Endothelial cell of umbilical vein (primary cell): Measurements from ENCODE around the gene PDPN. TPM values are rescaled to one million over a fixed set of nuclear protein-coding genes. Genes with fewer than 3 reads are reported as not detected.

ENCODE experiments used
- BruUV-seq: library from RNA; stranded (reverse); fragments of 400-500 nt; replicated peaks from 2 replicates; lab custom pipeline; 2021; lab: Mats Ljungman, UMichigan
- CTCF ChIA-PET: fragments of 300-600, 350-600 bp; sonication (Branson Sonifier 250); formaldehyde crosslinking; loops from one replicate; lab custom pipeline; 2021; ENCODE audit warnings: antibody characterized with exemption, inconsistent platforms; lab: Charles Lee
- POLR2A ChIA-PET: fragments of 300-600, 350-600 bp; sonication (Branson Sonifier 250); formaldehyde crosslinking; loops from one replicate; lab custom pipeline; 2021; ENCODE audit warnings: antibody characterized with exemption, inconsistent platforms; lab: Charles Lee
- DNase-seq: peaks from one replicate; pipeline ENCODE4 v3.0.0-alpha.2; 2011; ENCODE audit warnings: low read depth, low spot score
- FAIRE-seq: peaks from 2 replicates; lab custom pipeline; 2011; peaks lifted over from hg19 to GRCh38; lab: Jason Lieb, UNC
- H2AFZ ChIP-seq: 2 replicates; pipeline ENCODE4 v1.6.0; 2012; ENCODE audit warnings: low read depth, low read length, control low read depth, inconsistent platforms
- H3K27ac ChIP-seq: 2 replicates; pipeline ENCODE4 v1.5.1; 2011; ENCODE audit warnings: low read depth, mild to moderate bottlenecking, control low read depth, low read length, moderate library complexity; ENCODE audit not compliant: insufficient read depth
- H3K27me3 ChIP-seq, 2 experiments: 2 replicates each; pipeline versions ENCODE4 v1.6.0 to v1.6.1; 2011; ENCODE audit warnings: low read length in 2 of 2, mixed read lengths in 1 of 2; ENCODE audit not compliant: control insufficient read depth in 2 of 2, insufficient read depth in 2 of 2
- H3K36me3 ChIP-seq, 2 experiments: 2 replicates in 1 of 2; 3 replicates in 1 of 2; pipeline ENCODE4 v1.5.1; 2011; ENCODE audit warnings: low read length in 2 of 2, mild to moderate bottlenecking in 1 of 2, moderate library complexity in 1 of 2; ENCODE audit not compliant: control insufficient read depth in 2 of 2, insufficient read depth in 2 of 2; ENCODE audit errors: extremely low read depth in 1 of 2
- H3K4me1 ChIP-seq: 3 replicates; pipeline ENCODE4 v1.5.1; 2011; ENCODE audit warnings: mild to moderate bottlenecking, low read length; ENCODE audit not compliant: control insufficient read depth, insufficient read depth; ENCODE audit errors: extremely low read depth
- H3K4me2 ChIP-seq: 2 replicates; pipeline ENCODE4 v1.6.1; 2011; ENCODE audit warnings: low read length, control low read depth, mixed read lengths; ENCODE audit not compliant: insufficient read depth
- H3K4me3 ChIP-seq, 3 experiments: fragments of 200-600 bp in 1 of 3; sonication (generic), shearing (Covaris generic) in 1 of 3; replicated peaks in 1 of 3; 2 replicates each; pipeline ENCODE4 v1.5.1; 2011 to 2016; ENCODE audit warnings: control low read depth in 3 of 3, low read length in 3 of 3, mild to moderate bottlenecking in 2 of 3, inconsistent platforms in 1 of 3, low read depth in 1 of 3, moderate library complexity in 1 of 3; ENCODE audit not compliant: insufficient read depth in 1 of 3
- H3K79me2 ChIP-seq: 2 replicates; pipeline ENCODE4 v1.6.0; 2012; ENCODE audit warnings: low read length, inconsistent platforms; ENCODE audit not compliant: control insufficient read depth, insufficient read depth
- H3K9ac ChIP-seq: replicated peaks from 2 replicates; pipeline ENCODE3; 2011; ENCODE audit warnings: low read length, control low read depth; ENCODE audit not compliant: insufficient read depth; ENCODE audit errors: extremely low read depth
- H3K9me1 ChIP-seq: replicated peaks from 3 replicates; pipeline ENCODE4 v1.6.0; 2011; ENCODE audit warnings: mild to moderate bottlenecking, low read length; ENCODE audit not compliant: control insufficient read depth, insufficient read depth; ENCODE audit errors: extremely low read depth
- H3K9me3 ChIP-seq: replicated peaks from 2 replicates; pipeline ENCODE4 v1.5.1; 2012; ENCODE audit warnings: low read length, inconsistent platforms; ENCODE audit not compliant: control insufficient read depth, insufficient read depth
- H4K20me1 ChIP-seq: replicated peaks from 2 replicates; pipeline ENCODE3; 2011; ENCODE audit warnings: mild to moderate bottlenecking, low read length; ENCODE audit not compliant: control insufficient read depth, insufficient read depth; ENCODE audit errors: extremely low read depth
- EZH2 ChIP-seq: IDR thresholded peaks from 2 replicates; pipeline ENCODE4 v1.6.1; 2012; ENCODE audit warnings: borderline replicate concordance, low read depth, mild to moderate bottlenecking, moderate library complexity, low read length, inconsistent platforms; ENCODE audit not compliant: severe bottlenecking
- FOS ChIP-seq: IDR thresholded peaks from 2 replicates; pipeline ENCODE4 v1.6.1; 2011; ENCODE audit warnings: mild to moderate bottlenecking, low read length, moderate library complexity, borderline replicate concordance; ENCODE audit not compliant: insufficient read depth
- GATA2 ChIP-seq: IDR thresholded peaks from 2 replicates; pipeline ENCODE4 v1.7.0; 2011; ENCODE audit warnings: low read depth, mild to moderate bottlenecking, moderate library complexity, mixed read lengths, low read length; ENCODE audit not compliant: insufficient read length, insufficient read depth
- JUN ChIP-seq: IDR thresholded peaks from 2 replicates; pipeline ENCODE4 v1.6.1; 2011; ENCODE audit warnings: borderline replicate concordance, low read depth; ENCODE audit not compliant: insufficient read length, insufficient read depth
- MYC ChIP-seq: IDR thresholded peaks from one replicate; pipeline ENCODE4 v1.6.1; 2011; ENCODE audit warnings: mild to moderate bottlenecking, low read depth, low read length
- POLR2A ChIP-seq: IDR thresholded peaks from 2 replicates; pipeline ENCODE4 v1.6.1; 2012; ENCODE audit warnings: low read depth, mild to moderate bottlenecking, control low read depth, low read length
- POLR2AphosphoS5 ChIP-seq: IDR thresholded peaks from 2 replicates; pipeline ENCODE4 v1.6.1; 2012; ENCODE audit warnings: low read depth, mild to moderate bottlenecking, control low read depth, low read length, moderate library complexity; ENCODE audit not compliant: insufficient read depth
- dilution Hi-C: fragments of 300-500 bp; cut with MboI; formaldehyde crosslinking; loops from one replicate; pipeline ENCODE4 v1.15.0; 2019; ENCODE audit warnings: low sequenced_read_pairs; ENCODE audit not compliant: extremely low pct_ligation_motif_present
- intact Hi-C: fragments of 100-400 bp; cut with micrococcal nuclease; formaldehyde crosslinking; loops from one replicate; pipeline ENCODE4 v1.10.0; 2022
- polyA plus RNA-seq, 4 experiments: library from polyadenylated mRNA; depleted of rRNA in 3 of 4; stranded (reverse) in 3 of 4; unstranded in 1 of 4; fragments of >200 nt; gene quantifications; 2 replicates each; pipeline versions ENCODE4 v1.2.1 to v1.2.3, GENCODE V29; 2011 to 2012; ENCODE audit warnings: missing spikeins in 1 of 4
- total RNA-seq: library from RNA; stranded (reverse); gene quantifications from 2 replicates; pipeline ENCODE4 v1.2.3, GENCODE V29; 2021
- TF ChIP-seq, protein P1 (sequence below): IDR thresholded peaks from 2 replicates; pipeline ENCODE4 v1.6.1; 2011; ENCODE audit not compliant: insufficient read depth, insufficient read length
- TF ChIP-seq, protein P2 (sequence below), 2 donors: IDR thresholded peaks; 1 replicate in 1 of 2; 2 replicates in 1 of 2; pipeline ENCODE4 v1.5.1; 2011; ENCODE audit warnings: low read length in 2 of 2, mild to moderate bottlenecking in 2 of 2, moderate library complexity in 2 of 2, control low read depth in 1 of 2, inconsistent platforms in 1 of 2, low read depth in 1 of 2; ENCODE audit not compliant: insufficient read depth in 1 of 2; ENCODE audit errors: extremely low read depth in 1 of 2

Gene PDPN
- total and polyA plus RNA-seq, 2 donors (not counting 3 experiments of a cell fraction or from before 2014, with no cell fraction given), result not detected

DNA sequence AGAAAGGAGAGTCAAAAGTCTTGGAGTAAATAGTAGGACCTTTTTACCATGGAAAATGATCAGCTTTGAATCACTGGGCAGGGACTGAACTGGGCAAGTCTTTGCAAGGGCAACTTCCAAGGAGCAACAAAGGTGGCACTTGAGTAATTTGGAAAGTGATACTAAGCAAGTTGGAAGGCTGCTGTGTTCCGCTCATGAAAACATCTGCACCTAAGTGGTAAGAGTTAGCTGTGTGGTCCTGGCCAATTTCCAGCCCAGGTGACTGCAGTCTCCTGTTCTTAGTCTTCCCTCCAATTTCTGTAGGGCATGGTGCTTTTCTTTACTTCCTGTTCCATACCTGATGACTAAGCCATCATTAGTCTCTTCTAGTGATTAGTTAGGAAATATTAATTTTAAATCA is 80.8 kb downstream of the PDPN start:
- no peak overlapping the region for H3K4me3 ChIP-seq
- TF ChIP-seq, protein P1, sequence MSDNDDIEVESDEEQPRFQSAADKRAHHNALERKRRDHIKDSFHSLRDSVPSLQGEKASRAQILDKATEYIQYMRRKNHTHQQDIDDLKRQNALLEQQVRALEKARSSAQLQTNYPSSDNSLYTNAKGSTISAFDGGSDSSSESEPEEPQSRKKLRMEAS, result no peak
- no peak for TF ChIP-seq GATA2
- no peak for TF ChIP-seq EZH2
- TF ChIP-seq, protein P2, sequence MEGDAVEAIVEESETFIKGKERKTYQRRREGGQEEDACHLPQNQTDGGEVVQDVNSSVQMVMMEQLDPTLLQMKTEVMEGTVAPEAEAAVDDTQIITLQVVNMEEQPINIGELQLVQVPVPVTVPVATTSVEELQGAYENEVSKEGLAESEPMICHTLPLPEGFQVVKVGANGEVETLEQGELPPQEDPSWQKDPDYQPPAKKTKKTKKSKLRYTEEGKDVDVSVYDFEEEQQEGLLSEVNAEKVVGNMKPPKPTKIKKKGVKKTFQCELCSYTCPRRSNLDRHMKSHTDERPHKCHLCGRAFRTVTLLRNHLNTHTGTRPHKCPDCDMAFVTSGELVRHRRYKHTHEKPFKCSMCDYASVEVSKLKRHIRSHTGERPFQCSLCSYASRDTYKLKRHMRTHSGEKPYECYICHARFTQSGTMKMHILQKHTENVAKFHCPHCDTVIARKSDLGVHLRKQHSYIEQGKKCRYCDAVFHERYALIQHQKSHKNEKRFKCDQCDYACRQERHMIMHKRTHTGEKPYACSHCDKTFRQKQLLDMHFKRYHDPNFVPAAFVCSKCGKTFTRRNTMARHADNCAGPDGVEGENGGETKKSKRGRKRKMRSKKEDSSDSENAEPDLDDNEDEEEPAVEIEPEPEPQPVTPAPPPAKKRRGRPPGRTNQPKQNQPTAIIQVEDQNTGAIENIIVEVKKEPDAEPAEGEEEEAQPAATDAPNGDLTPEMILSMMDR (IDR thresholded peaks at IDR 0.05; ENCODE audit: extremely low read depth in 1 of 2, insufficient read depth in 1 of 2, low read depth in 1 of 2, low read length in 2 of 2), result no peak
- no peak for TF ChIP-seq JUN
- no peak for TF ChIP-seq POLR2AphosphoS5
- TF ChIP-seq MYC, result no peak
- TF ChIP-seq POLR2A, result no peak
- TF ChIP-seq FOS, result no peak
- no peak overlapping the region for H3K4me2 ChIP-seq
- CTCF ChIA-PET, result interaction anchor here (1.0 to 3.0 kb wide), 4 partner anchors 9 to 1383 kb away, joined by 3 to 21 read pairs (median 8); no protein-coding TSS in a partner anchor
- H3K27me3 ChIP-seq, result no peaks in the 10 kb centered on the region
- no peaks in the 10 kb centered on the region for H3K9me1 ChIP-seq
- no peaks in the 10 kb centered on the region for H3K4me1 ChIP-seq
- intact Hi-C loops (no loop called here), dilution Hi-C loops (no loop called here)
- no peaks in the 10 kb centered on the region for H4K20me1 ChIP-seq
- H3K9me3 ChIP-seq, result no peaks in the 10 kb centered on the region
- POLR2A ChIA-PET, result no interaction called here
- DNase-seq, result no peak
- no peak for FAIRE-seq
- no peak overlapping the region for H2AFZ ChIP-seq
- H3K36me3 ChIP-seq, result no peaks in the 10 kb centered on the region
- no peak overlapping the region for H3K9ac ChIP-seq
- no TSS peak for BruUV-seq
- no peak overlapping the region for H3K27ac ChIP-seq
- no peaks in the 10 kb centered on the region for H3K79me2 ChIP-seq
